HG03354 (cell line): ENCODE results near the gene DPYSL4.
"Not testable (repeated sequence)": the region's sequence is repeated elsewhere in the genome, so short reads cannot be mapped to it uniquely, and the experiment has no call there.

ENCODE experiments used
- ATAC-seq: cut with Tn5 transposase; IDR thresholded peaks from one replicate; pipeline ENCODE4 v1.9.1; 2021; ENCODE audit warnings: mild to moderate bottlenecking; ENCODE audit not compliant: unreplicated experiment, poor library complexity, severe bottlenecking

The DPYSL4 gene

GRCh38 chr10:132202070-132202970 lies 15.6 kb downstream of the DPYSL4 start:
- no peak for ATAC-seq

DNA sequence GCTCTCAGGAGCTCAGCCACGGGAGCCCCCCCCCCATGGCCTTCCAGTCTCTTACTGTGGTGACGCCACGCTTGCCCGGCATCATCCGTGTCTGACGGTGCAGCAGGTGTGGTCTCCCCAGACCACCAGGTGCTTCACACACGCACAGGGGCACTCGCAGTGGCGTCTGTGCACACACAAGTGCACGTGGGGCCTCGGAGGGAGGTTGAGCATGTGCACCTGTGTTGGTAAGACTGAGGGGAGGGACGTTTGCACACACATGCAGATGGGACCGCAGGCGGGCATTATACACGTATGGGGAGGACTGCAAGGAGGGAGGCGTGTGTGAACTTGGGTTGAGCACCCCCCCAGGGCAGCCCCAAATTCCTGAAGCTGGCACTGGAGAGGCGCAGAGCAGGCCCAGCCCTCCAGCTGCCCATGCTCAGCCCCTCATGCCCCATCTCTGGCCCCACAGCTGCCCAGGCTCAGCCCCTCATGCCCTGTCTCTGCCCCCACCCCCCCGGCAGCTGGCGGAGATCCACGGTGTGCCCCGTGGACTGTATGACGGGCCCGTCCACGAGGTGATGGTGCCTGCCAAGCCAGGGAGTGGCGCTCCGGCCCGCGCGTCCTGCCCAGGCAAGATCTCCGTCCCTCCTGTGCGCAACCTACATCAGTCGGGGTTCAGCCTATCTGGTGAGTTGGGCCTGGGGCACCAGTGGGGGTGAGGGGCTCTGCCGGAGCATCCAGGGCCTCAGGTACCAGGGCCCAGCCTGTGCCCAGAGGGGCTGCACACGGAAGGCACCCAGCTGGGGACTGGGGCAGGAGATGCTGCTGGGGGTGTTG lies 16.7 kb downstream of the DPYSL4 start:
- no peak for ATAC-seq

DNA sequence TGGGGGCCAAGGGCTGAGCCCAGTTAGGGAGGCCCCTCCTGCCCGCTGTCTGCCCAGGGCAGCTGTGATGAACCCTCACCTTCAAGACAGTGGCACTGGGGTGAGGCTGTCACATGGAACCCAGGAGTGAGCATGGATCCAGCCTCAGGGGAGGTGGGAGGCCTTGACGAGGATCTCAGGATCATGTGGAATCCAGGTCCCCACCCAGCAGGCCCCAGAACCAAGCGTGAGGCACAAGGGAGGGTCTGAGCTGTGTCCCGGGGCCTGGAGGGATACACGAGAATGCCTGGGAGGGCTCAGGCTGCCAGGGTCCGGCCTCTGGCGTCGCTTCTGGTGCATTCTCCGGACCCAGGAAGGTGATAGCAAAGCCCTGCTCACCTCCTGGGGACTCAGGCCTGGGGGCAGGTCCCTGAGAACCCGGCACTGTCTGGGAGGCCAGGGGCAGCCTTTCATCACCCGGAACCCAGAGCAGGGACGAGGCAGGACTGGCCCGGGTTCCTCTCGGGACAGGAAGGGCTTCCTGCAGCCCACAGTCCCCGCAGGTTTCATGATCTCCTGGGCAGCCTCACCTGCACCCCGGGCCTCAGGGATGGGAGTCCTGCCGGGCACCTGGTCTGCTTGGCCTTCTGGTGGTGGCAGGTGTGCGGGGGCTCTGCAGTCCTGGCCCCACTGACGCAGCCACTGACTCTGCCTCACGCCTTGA lies 17.5 kb downstream of the DPYSL4 start:
- no peak for ATAC-seq

DNA sequence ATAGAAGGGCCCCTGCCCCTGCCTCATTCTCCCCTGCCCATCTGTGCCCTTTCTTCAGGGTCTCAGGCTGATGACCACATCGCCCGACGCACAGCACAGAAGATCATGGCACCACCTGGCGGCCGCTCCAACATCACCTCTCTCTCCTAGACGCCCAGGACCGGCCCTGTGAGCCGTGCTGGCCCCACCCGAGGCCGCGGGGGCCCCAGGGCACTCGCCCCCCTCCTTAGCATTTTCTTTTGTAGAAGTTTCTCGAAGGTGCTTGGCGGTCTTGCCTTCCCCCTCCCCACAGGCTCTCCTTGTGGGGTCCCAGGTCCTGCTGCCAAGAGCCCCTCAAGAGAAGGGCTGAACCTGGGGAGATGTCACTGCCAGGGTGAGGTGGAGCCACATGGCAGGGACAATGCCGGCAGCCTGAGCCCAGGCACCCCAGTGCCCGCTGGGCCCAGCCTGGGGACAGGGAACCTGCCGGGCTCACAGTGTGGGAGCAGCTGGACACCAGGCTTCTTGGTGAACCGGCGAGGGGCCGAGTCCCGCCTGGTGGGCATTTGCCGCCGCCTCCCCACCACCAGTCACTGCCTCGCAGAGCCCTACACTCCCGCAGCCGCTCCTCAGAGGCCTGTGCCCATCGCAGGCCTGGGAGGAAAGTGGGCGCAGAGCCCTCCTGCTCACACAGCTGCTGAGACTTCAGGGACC lies 18.2 kb downstream of the DPYSL4 start:
- no peak for ATAC-seq

DNA sequence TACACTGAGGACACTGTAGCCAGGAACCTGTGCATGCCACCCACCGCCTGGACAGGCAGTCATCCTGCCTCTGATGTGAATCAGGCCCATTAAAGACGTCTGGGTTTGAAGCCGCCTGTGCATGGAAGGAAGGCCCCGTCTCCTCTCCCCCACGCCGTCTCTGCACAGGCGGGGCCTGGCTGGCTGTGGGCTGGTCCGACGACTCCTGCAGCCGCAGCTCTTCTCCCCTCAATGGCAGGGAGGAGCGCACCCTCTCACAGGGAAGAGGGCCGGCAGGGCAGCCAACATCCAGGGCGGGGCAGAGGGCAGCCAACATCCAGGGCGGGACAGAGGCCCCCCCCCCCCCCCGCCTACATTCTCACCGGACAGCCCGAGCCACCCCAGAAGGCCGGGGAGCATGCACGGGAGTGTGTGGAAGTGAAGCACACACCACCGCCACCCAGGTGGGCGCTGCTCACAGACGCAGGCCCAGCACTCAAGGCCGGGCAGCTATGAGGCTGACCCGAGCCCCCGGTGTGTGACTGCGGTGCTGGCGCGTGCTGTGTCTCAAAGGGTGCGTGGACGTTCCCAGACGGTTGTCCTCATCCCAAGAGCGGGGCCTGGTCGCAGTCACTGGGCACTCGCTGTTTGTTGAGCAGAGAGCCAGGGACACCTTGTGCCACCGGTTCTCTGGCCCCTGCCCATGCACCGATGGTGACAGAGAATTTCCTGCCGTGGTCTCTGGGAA lies 19.1 kb downstream of the DPYSL4 start:
- no peak for ATAC-seq

GRCh38 chr10:132206377-132206745 lies 19.6 kb downstream of the DPYSL4 start:
- no peak for ATAC-seq

DNA sequence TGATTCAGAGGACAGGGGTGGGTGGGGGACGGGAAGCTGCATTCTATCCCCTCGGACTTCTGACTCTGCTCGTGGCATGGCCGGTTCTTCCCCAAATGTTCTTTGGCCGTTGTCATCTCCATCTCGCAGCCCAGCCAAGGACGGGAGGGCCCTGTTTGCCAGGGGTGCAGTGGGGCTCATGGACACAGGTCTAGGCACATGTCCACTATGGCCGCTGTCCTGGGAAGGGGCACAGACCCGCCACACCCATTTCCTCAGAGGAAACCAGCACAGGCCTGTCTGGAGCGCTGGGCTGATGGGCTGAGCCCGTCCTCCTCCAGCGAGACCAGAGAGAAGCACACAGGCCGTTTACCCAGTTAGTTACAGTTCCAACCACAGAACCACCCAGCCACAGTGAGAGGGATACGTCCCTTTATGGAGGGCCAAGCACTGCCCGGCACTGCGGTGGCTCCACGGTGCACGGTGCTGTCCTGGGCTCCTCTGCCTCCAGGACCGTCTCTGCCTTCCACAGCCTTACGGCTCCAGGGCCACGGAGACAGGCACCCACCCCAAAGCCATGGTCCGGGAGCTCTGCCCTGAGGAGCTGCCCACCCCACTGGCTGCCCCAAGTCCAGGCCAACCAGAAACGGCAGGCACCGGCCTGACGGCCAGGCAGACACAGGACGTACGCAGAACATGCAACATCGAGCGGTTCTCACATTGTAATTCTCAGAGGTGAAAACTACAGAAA lies 20.2 kb downstream of the DPYSL4 start:
- no peak for ATAC-seq

DNA sequence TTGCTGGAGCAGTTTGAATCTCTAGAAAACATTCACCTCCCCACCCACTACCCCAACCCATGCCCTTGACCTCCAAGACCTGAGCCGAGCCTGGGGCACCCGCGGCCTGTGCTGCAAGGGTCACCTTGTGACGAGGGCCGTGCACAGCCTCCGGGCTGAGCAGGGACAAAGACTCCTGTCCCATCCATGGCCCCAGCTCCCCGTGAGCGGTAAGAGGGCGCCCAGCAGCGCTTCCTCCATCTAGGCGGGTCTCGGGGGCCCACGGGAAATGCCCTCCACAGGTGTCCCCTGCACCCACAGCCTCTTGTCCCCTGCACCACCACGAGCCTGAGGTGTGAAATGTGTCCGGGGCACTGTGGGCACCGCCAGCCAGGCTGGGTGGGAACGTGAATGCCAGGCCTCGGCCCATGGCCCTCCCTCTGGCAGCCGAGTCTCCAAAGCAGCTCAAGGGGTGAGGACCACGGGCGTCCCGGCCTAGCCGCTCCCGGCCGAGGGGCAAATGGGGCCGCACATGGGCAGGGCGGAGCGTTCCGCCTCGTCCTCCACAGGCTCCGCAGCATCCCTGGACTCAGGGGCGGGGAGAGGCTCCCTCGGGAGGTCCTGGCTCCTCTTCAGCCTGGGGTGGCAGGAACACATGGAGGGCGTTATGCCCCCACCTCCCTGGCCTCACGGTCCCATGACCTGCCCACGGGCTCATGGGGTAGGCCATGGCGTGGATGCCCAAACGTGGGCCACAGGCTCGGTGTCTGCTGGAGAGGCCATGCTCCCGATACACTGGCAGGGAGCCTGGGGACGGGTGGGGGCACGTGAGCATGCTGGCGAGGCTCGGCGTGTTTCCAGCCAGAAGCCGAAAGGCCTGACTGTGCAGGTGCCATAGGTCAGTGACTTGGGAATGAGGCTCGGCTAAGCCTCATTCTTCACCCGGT lies 21.1 kb downstream of the DPYSL4 start:
- no peak for ATAC-seq

DNA sequence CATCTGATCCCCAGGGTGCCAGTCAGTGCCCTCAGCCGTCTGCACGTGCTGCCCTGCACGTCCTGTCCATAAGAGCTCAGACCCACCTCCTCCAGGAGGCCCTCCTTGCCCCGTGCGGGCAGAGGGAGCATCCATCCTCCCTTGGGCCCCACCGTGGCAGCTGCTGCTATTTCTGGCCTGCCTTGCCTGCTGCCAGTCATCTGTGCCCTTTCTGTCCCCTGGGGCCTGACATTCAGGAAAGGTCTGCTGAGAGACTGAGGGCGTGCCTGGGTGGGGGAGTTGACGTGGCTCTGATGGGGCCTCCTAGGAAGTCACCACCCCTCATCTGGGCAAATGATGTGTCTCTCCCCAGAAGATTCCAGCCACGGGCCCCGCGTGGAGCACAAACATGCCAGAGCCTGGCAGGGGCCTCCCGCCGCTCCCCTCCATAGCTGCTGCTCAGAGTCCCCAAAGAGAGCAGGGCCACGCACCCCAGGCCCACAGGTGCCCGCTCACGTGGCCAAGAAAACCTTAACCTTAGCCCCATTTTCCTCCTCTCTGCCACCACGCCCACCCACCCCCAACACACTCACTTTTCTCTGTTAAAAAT lies 21.8 kb downstream of the DPYSL4 start:
- ATAC-seq: no peak

DNA sequence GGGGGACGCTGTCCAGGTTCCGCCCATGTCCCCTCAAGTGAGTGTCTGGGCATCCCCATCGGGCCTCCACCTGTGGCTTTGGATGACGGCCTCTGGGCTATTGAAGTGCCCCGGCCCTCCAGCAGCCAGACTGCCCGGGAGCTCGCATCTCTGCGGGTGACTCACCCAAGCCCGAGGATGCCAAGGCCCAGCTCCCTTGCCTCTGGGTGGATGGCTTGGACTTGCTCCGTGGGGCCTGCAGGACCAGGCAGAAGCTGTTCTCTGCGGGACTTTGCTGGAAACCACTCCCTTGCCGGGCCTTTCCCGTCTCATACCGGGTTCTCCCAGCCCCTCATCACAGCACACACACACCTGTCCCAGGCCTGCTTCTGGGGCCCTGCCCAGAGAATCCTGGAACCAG lies 22.4 kb downstream of the DPYSL4 start:
- ATAC-seq: no peak

GRCh38 chr10:132209978-132210530 lies 23.3 kb downstream of the DPYSL4 start:
- no peak for ATAC-seq

- no peak for ATAC-seq
Observed at GRCh38 chr10:132210766-132211165, 24.0 kb downstream of the DPYSL4 start.

GRCh38 chr10:132211246-132211645 lies 24.5 kb downstream of the DPYSL4 start:
- ATAC-seq: no peak

- ATAC-seq: no peak
Observed at GRCh38 chr10:132212816-132213215, 26.1 kb downstream of the DPYSL4 start.

DNA sequence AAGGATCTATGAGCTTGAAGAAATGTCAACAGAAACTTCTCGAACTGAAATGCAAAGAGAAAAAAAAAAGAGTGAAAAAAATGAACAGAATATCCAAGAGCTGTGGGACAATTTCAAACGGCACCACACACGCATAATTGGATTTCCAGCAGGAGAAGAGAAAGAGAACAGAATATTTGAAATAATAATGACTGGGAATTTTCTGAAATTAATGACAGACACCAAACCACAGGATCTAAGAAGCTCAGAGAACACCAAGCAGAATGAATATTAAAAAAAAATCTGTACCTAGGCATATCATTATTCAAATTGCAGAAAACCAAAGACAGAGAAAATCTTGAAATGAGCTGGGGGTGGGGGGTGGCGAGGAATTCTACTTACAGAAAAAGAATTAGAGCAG lies 27.2 kb downstream of the DPYSL4 start:
- no peak for ATAC-seq

- not testable (repeated sequence) for ATAC-seq
Observed at GRCh38 chr10:132216441-132216840, 29.7 kb downstream of the DPYSL4 start.

- no peak for ATAC-seq
Observed at GRCh38 chr10:132219486-132219885, 32.7 kb downstream of the DPYSL4 start.
